ENCODE measurements around the gene ZNF646. TPM values are rescaled to one million over a fixed set of nuclear protein-coding genes. Genes with fewer than 3 reads are reported as not detected.
A peak's percentile ranks its signal among the peaks of the same experiment; 100 is the strongest.

Gene ZNF646
- total RNA-seq, 2 experiments from 2014 or later: 30.1 to 33.8 TPM

DNA sequence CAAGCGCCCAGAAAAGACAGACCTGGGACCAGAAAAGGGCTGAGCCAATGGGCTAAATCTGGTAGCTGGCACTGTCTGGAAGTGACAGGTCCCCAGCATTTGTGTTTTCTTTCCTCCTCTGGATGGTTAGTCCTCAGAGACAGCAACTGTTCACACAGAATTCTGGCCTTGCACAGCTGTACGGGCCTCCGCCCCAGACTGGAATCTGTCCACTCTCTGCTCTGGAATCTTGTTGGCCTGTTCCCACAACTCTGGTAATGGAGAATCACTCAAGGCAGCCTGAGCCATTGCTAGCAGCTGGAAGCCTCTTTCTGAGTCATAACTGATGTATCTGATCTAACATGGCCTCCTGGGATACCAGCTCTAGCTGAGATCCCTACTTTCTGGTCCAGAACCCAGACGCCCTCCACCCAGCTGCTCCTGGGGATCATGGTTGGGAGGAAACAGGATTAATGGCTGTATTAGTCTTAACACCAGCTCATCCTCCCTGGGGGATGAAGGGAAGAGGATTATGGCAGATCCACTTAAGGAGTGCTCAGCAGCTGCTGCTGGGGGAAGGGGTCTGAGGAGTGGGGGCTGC lies 9.2 kb upstream of the ZNF646 start:
- TF ChIP-seq, protein P1, sequence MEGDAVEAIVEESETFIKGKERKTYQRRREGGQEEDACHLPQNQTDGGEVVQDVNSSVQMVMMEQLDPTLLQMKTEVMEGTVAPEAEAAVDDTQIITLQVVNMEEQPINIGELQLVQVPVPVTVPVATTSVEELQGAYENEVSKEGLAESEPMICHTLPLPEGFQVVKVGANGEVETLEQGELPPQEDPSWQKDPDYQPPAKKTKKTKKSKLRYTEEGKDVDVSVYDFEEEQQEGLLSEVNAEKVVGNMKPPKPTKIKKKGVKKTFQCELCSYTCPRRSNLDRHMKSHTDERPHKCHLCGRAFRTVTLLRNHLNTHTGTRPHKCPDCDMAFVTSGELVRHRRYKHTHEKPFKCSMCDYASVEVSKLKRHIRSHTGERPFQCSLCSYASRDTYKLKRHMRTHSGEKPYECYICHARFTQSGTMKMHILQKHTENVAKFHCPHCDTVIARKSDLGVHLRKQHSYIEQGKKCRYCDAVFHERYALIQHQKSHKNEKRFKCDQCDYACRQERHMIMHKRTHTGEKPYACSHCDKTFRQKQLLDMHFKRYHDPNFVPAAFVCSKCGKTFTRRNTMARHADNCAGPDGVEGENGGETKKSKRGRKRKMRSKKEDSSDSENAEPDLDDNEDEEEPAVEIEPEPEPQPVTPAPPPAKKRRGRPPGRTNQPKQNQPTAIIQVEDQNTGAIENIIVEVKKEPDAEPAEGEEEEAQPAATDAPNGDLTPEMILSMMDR (conservative IDR thresholded peaks at IDR 0.05; ENCODE audit: low read length): no peak
- no peak for TF ChIP-seq EZH2phosphoT487 (IDR thresholded peaks at IDR 0.05; ENCODE audit: borderline replicate concordance, low read depth, low read length)
- no peak for DNase-seq (ENCODE audit: low spot score)
- POLR2A ChIA-PET: no interaction called here
- H3K27ac ChIP-seq (ENCODE audit: low read depth, low read length, poor library complexity, severe bottlenecking): no peak overlapping the region
- H3K4me1 ChIP-seq (ENCODE audit: insufficient read depth, low read length, poor library complexity, severe bottlenecking): no peaks in the 10 kb centered on the region
- peaks cover 8% of the 10 kb centered on the region; the same call in 1 of the 2 replicates for H3K79me2 ChIP-seq (ENCODE audit: insufficient read depth, low read depth, low read length)
- no peaks in the 10 kb centered on the region for H3K9me2 ChIP-seq (ENCODE audit: insufficient read depth, low read length)
- H3K4me2 ChIP-seq (ENCODE audit: low read length): no peak overlapping the region
- H3K9me3 ChIP-seq (ENCODE audit: low read length): no peaks in the 10 kb centered on the region
- peaks cover 38% of the 10 kb centered on the region for H3K36me3 ChIP-seq (ENCODE audit: insufficient read depth, low read length)
- H3K4me3 ChIP-seq (ENCODE audit: low read depth, low read length, poor library complexity, severe bottlenecking): no peak overlapping the region
- BruUV-seq (replicated peaks): no TSS peak
- H2AFZ ChIP-seq (ENCODE audit: low read length): no peak overlapping the region
- intact Hi-C loops (cut with micrococcal nuclease; ENCODE audit: unreplicated experiment): no loop called here
- H4K20me1 ChIP-seq (ENCODE audit: insufficient read depth, low read length): no peaks in the 10 kb centered on the region
- CTCF ChIA-PET (ENCODE audit: unreplicated experiment): no interaction called here

DNA sequence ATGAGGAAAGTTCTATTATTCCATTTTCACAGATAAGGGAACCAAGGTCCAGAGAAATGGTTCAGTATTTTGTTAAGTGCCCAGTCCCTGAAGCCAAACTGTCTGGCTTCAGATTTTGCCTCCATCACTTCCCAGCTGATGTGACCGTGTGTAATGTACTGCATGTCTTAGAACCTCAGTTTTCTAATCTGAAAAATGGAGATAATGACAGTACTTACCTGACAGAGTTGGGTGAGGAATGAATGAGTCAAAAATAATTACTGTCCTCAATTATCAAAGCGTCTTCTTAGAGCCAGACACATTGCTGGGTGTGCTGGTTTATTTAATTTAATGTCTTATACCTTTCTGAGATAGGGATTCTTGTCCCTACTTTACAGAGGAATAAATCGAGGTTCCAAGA lies 6.9 kb upstream of the ZNF646 start:
- intact Hi-C loops (cut with micrococcal nuclease; ENCODE audit: unreplicated experiment): no loop called here
- Histone ChIP-seq H3K36me3 (ENCODE audit: insufficient read depth, low read length) (peaks cover 16% of the 10 kb centered on the region), H3K9me3 (ENCODE audit: low read length) (no peaks in the 10 kb centered on the region), H3K79me2 (ENCODE audit: insufficient read depth, low read depth, low read length) (peaks cover 30% of the 10 kb centered on the region), H4K20me1 (ENCODE audit: insufficient read depth, low read length) (no peaks in the 10 kb centered on the region), H3K4me1 (ENCODE audit: insufficient read depth, low read length, poor library complexity, severe bottlenecking) (peaks cover 8% of the 10 kb centered on the region), H3K27ac (ENCODE audit: low read depth, low read length, poor library complexity, severe bottlenecking) (no peak overlapping the region), H3K4me3 (ENCODE audit: low read depth, low read length, poor library complexity, severe bottlenecking) (no peak overlapping the region), H2AFZ (ENCODE audit: low read length) (no peak overlapping the region), H3K4me2 (ENCODE audit: low read length) (no peak overlapping the region), H3K9me2 (ENCODE audit: insufficient read depth, low read length) (no peaks in the 10 kb centered on the region)
- ChIA-PET POLR2A (interaction anchor here (1.0 kb wide), 1 partner anchor 25 kb away, joined by 5 read pairs; no protein-coding TSS in a partner anchor), CTCF (ENCODE audit: unreplicated experiment) (no interaction called here)
- no peak for DNase-seq (ENCODE audit: low spot score)
- BruUV-seq (replicated peaks): no TSS peak
- TF ChIP-seq EZH2phosphoT487 (IDR thresholded peaks at IDR 0.05; ENCODE audit: borderline replicate concordance, low read depth, low read length): no peak
- TF ChIP-seq, protein P1 (conservative IDR thresholded peaks at IDR 0.05; ENCODE audit: low read length): no peak

DNA sequence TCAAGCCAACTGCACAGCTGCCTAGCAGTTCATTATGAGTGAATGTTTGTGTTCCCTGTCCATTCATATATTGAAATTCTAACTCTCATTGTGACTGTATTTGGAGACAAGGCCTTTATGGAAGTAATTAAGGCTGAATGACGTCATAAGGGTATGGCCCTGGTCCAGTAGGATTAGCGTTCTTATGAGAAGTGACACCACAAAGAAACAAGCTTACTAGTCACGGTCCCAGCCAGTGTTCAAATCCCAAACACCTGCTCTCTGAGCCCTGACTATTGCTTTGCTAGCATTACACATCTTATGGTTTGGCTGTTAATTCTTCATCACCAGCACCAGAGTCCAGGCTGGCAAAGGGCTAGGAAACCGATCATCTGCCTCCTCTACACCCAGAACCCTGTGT lies 2.4 kb upstream of the ZNF646 start:
- no peaks in the 10 kb centered on the region for H4K20me1 ChIP-seq (ENCODE audit: insufficient read depth, low read length)
- ChIA-PET POLR2A (interaction anchor here (0.7 to 1.5 kb wide), 2 partner anchors 26 to 70 kb away, joined by 3 read pairs; no protein-coding TSS in a partner anchor), CTCF (ENCODE audit: unreplicated experiment) (no interaction called here)
- no peaks in the 10 kb centered on the region for H3K9me2 ChIP-seq (ENCODE audit: insufficient read depth, low read length)
- no peak overlapping the region for H2AFZ ChIP-seq (ENCODE audit: low read length)
- H3K9me3 ChIP-seq (ENCODE audit: low read length): no peaks in the 10 kb centered on the region
- peak overlapping the region; percentile 95 for H3K4me2 ChIP-seq (ENCODE audit: low read length)
- TF ChIP-seq EZH2phosphoT487 (IDR thresholded peaks at IDR 0.05; ENCODE audit: borderline replicate concordance, low read depth, low read length): no peak
- TF ChIP-seq, protein P1 (conservative IDR thresholded peaks at IDR 0.05; ENCODE audit: low read length): no peak
- no TSS peak for BruUV-seq (replicated peaks)
- peaks cover 15% of the 10 kb centered on the region for H3K4me1 ChIP-seq (ENCODE audit: insufficient read depth, low read length, poor library complexity, severe bottlenecking)
- intact Hi-C loops (cut with micrococcal nuclease; ENCODE audit: unreplicated experiment): loop anchor here (5.0 kb wide), 2 partner anchors 75 to 115 kb away; partner anchors contain the start of gene SETD1A
- no peak for DNase-seq (ENCODE audit: low spot score)
- H3K36me3 ChIP-seq (ENCODE audit: insufficient read depth, low read length): peaks cover 10% of the 10 kb centered on the region
- peaks cover 58% of the 10 kb centered on the region for H3K79me2 ChIP-seq (ENCODE audit: insufficient read depth, low read depth, low read length)
- no peak overlapping the region for H3K27ac ChIP-seq (ENCODE audit: low read depth, low read length, poor library complexity, severe bottlenecking)
- H3K4me3 ChIP-seq (ENCODE audit: low read depth, low read length, poor library complexity, severe bottlenecking): peak overlapping the region; percentile 88
